DND-41 (cell line): Measurements from ENCODE around the gene MCF2L2.

Experiments used
- EZH2 ChIP-seq: IDR thresholded peaks from 3 replicates; pipeline ENCODE4 v1.6.1; 2012; ENCODE audit warnings: borderline replicate concordance, low read depth, mild to moderate bottlenecking, moderate library complexity, low read length, inconsistent platforms; ENCODE audit not compliant: severe bottlenecking
- TF ChIP-seq, protein P1 (sequence below): IDR thresholded peaks from 2 replicates; pipeline ENCODE4 v1.5.1; 2012; ENCODE audit warnings: borderline replicate concordance, low read length, moderate library complexity, mild to moderate bottlenecking; ENCODE audit not compliant: poor library complexity, severe bottlenecking; ENCODE audit errors: extremely low read depth

DNA sequence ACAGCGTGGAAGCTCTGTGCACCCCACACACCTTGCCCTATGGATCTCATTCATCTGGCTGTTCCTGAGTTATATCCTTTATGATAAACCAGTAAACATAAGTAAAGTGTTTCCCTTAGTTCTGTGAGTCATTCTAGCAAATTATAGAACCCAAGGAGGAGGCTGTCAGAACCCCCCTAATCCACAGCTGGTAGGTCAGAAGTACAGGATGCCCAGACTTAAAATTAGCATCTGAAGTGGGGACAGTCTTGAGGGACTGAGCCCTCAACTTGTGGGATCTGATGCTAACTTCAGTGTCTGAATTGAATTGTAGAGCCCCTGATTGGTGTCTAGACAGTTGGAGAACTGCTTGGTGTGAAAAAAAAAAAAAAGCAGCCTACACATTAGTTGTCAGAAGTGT lies 100.3 kb downstream of the MCF2L2 start:
- TF ChIP-seq, protein P1, sequence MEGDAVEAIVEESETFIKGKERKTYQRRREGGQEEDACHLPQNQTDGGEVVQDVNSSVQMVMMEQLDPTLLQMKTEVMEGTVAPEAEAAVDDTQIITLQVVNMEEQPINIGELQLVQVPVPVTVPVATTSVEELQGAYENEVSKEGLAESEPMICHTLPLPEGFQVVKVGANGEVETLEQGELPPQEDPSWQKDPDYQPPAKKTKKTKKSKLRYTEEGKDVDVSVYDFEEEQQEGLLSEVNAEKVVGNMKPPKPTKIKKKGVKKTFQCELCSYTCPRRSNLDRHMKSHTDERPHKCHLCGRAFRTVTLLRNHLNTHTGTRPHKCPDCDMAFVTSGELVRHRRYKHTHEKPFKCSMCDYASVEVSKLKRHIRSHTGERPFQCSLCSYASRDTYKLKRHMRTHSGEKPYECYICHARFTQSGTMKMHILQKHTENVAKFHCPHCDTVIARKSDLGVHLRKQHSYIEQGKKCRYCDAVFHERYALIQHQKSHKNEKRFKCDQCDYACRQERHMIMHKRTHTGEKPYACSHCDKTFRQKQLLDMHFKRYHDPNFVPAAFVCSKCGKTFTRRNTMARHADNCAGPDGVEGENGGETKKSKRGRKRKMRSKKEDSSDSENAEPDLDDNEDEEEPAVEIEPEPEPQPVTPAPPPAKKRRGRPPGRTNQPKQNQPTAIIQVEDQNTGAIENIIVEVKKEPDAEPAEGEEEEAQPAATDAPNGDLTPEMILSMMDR: no peak
- TF ChIP-seq EZH2: no peak
